Prostate gland (tissue), 2 donors: ENCODE data around the gene MRAP.

Experiments
- POLR2A ChIP-seq: fragments of 450-650 bp; IDR thresholded peaks from one replicate; pipeline ENCODE4 v1.6.1; 2016; ENCODE audit warnings: antibody characterized with exemption, mild to moderate bottlenecking
- TF ChIP-seq, protein P1 (sequence below), 4 experiments: fragments of 200-600 bp in 2 of 4; fragments of 450-650 bp in 2 of 4; sonication (generic) in 2 of 4; IDR thresholded peaks; 1 replicate in 3 of 4; 2 replicates in 1 of 4; pipeline ENCODE4 v1.5.1; 2016 to 2019; ENCODE audit warnings: antibody characterized with exemption in 4 of 4, mild to moderate bottlenecking in 2 of 4, moderate library complexity in 2 of 4

DNA sequence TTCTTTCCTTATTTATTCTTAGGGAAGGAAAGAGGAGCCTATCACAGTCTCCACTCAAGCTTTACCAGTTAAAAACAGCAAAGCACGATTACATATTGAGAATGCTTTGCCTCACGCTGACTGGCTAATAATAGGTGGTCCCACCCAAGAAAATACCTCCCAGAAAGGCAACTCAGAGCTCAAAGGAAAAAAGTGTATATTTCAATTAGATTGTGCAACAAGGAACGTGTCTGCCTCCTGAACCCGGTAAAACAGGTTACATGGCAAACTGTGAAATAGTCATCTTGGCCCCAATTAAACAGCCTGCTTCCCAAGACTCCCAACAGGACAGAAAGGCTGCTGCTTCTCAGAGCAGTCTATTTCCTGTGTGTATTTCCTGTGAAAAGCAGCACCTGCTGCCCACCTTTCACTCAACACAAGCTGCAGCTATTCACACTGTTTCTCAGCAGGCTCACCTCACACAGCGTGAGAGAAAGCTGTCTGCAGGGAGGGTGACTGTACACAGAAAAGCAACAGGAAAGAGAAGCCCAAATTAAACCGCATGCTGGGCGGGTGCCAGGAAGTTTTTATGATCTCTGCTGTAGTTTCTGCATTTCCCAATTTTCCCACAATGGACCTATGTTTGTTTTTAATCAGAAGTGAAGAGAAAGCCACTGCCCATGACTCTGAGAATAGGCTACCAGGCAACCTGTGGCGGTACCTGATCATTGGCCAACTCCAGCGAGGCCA lies 50.1 kb downstream of the MRAP start:
- TF ChIP-seq, protein P1, sequence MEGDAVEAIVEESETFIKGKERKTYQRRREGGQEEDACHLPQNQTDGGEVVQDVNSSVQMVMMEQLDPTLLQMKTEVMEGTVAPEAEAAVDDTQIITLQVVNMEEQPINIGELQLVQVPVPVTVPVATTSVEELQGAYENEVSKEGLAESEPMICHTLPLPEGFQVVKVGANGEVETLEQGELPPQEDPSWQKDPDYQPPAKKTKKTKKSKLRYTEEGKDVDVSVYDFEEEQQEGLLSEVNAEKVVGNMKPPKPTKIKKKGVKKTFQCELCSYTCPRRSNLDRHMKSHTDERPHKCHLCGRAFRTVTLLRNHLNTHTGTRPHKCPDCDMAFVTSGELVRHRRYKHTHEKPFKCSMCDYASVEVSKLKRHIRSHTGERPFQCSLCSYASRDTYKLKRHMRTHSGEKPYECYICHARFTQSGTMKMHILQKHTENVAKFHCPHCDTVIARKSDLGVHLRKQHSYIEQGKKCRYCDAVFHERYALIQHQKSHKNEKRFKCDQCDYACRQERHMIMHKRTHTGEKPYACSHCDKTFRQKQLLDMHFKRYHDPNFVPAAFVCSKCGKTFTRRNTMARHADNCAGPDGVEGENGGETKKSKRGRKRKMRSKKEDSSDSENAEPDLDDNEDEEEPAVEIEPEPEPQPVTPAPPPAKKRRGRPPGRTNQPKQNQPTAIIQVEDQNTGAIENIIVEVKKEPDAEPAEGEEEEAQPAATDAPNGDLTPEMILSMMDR (IDR thresholded peaks at IDR 0.05) = peak in 1 of 4 experiments; percentile 13
- peak; percentile 23 for TF ChIP-seq POLR2A
